ENCODE data around the gene PLGRKT. TPM values are rescaled to one million over a fixed set of nuclear protein-coding genes. Genes with fewer than 3 reads are reported as not detected.
"Not testable (repeated sequence)": the region's sequence is repeated elsewhere in the genome, so short reads cannot be mapped to it uniquely, and the experiment has no call there.

Gene PLGRKT
- total RNA-seq, 4 donors from 2014 or later, result 2.9 to 24.6 (median 13.1) TPM

DNA sequence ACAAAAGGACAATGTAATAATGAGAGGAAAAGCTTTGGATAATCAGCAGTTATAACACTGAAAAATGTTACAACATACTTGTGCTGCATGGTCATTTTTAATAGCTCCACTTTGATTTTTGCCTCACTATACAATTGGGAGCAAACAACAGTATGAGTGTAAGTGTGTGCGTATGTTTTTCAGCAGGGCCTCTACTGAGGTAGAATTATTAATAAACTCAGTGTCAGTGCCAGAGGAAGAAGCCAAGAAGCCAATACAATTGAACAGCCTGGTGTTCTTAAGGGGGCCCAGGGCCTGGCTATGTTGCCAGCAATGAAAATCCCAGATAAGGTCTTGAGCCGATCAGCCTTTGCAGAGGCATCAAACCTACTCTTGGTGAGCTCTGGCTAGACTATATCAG is 81.9 kb downstream of the PLGRKT start:
- no peaks in the 10 kb centered on the region for H3K36me3 ChIP-seq
- no peaks in the 10 kb centered on the region for H3K27me3 ChIP-seq
- no peak overlapping the region for H3K4me3 ChIP-seq
- no peak overlapping the region for H3K27ac ChIP-seq
- H3K9me3 ChIP-seq, result no peaks in the 10 kb centered on the region
- intact Hi-C loops (cut with DNase I; ENCODE audit: low total_unique reads), result no loop called here
- no peak for DNase-seq
- H3K4me1 ChIP-seq, result no peaks in the 10 kb centered on the region
- TF ChIP-seq, protein P1, sequence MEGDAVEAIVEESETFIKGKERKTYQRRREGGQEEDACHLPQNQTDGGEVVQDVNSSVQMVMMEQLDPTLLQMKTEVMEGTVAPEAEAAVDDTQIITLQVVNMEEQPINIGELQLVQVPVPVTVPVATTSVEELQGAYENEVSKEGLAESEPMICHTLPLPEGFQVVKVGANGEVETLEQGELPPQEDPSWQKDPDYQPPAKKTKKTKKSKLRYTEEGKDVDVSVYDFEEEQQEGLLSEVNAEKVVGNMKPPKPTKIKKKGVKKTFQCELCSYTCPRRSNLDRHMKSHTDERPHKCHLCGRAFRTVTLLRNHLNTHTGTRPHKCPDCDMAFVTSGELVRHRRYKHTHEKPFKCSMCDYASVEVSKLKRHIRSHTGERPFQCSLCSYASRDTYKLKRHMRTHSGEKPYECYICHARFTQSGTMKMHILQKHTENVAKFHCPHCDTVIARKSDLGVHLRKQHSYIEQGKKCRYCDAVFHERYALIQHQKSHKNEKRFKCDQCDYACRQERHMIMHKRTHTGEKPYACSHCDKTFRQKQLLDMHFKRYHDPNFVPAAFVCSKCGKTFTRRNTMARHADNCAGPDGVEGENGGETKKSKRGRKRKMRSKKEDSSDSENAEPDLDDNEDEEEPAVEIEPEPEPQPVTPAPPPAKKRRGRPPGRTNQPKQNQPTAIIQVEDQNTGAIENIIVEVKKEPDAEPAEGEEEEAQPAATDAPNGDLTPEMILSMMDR (IDR thresholded peaks at IDR 0.05), result no peak
- TF ChIP-seq POLR2A (IDR thresholded peaks at IDR 0.05), result no peak

DNA sequence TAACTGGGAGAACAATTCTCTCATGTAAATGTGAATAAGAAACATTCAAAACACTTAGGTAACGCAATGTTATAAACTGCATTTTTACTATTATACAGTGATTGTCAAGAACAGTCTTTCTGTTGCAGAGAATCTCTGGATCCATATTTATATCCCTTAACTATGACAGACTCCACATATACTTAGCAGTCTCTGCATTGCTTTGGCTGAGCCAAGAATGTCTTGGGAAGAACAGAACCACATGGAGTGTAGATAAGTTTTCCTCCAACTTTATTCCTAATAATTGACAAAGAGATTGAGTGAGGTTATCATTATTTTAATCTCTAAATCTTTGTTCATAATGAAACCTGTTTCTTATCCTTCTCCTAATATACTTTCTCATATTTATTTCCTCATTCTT is 82.5 kb downstream of the PLGRKT start:
- Histone ChIP-seq H3K27ac (no peak overlapping the region), H3K36me3 (no peaks in the 10 kb centered on the region), H3K4me1 (no peaks in the 10 kb centered on the region), H3K4me3 (no peak overlapping the region), H3K9me3 (no peaks in the 10 kb centered on the region), H3K27me3 (no peaks in the 10 kb centered on the region)
- intact Hi-C loops (cut with DNase I; ENCODE audit: low total_unique reads), result no loop called here
- DNase-seq, result no peak
- no peak for TF ChIP-seq POLR2A (IDR thresholded peaks at IDR 0.05)
- TF ChIP-seq, protein P1 (IDR thresholded peaks at IDR 0.05), result no peak

DNA sequence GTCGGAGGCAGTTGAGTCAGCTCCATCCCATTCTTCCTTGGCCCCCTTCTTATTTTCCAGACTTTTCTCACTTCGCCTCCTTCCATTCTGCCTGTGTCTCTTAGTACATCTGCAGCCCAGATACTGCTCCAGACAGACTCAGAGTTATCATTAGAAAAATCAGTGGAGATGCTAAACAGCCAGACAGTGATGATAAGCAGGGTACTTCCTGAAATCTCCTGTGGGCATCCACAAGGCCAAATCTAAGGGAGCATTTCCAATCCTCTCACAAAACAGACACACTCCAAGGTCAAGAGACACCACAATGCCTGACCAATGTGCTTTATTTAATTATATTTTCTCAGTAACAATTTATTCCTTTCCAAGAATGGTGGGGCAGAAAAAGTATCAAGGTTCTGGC is 83.5 kb downstream of the PLGRKT start:
- no peaks in the 10 kb centered on the region for H3K27me3 ChIP-seq
- no peak overlapping the region for H3K27ac ChIP-seq
- H3K36me3 ChIP-seq, result no peaks in the 10 kb centered on the region
- no peak overlapping the region for H3K4me3 ChIP-seq
- no peaks in the 10 kb centered on the region for H3K4me1 ChIP-seq
- TF ChIP-seq POLR2A (IDR thresholded peaks at IDR 0.05), result no peak
- TF ChIP-seq, protein P1 (IDR thresholded peaks at IDR 0.05), result no peak
- no peaks in the 10 kb centered on the region for H3K9me3 ChIP-seq
- no peak for DNase-seq
- intact Hi-C loops (cut with DNase I; ENCODE audit: low total_unique reads), result no loop called here

DNA sequence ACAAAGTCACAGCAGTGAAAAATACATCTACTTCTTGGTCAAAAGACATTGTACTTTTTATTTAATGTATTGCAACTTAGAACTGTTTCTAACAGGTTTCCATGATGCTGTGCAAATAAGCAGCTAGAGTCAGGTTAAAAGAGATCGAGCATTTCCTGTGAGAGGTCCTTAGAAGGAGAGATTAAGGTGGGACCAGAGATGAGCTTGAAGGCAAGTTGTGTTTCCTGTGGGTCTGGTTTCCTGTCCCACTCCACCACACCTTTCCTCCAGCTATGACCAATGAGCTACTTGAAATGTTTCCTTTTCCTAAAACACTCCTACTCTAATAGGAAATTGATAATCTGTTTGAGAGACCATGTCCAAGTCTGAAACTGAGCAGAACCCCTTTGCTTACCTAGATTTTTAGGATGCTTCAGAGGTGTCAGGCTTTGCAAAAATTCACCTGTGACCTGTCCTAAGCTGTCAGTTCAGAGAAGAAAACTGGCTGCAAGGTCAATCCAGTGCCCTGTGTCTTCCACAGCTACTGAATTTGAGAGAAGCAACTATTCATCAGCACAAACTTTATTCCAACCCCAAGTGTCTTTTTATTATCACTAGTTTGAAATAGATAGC is 85.0 kb downstream of the PLGRKT start:
- no peak for TF ChIP-seq POLR2A (IDR thresholded peaks at IDR 0.05)
- TF ChIP-seq, protein P1 (IDR thresholded peaks at IDR 0.05), result no peak
- Histone ChIP-seq H3K27me3 (no peaks in the 10 kb centered on the region), H3K4me3 (no peak overlapping the region), H3K36me3 (no peaks in the 10 kb centered on the region), H3K27ac (no peak overlapping the region), H3K4me1 (no peaks in the 10 kb centered on the region), H3K9me3 (no peaks in the 10 kb centered on the region)
- DNase-seq, result no peak
- intact Hi-C loops (cut with DNase I; ENCODE audit: low total_unique reads), result no loop called here

DNA sequence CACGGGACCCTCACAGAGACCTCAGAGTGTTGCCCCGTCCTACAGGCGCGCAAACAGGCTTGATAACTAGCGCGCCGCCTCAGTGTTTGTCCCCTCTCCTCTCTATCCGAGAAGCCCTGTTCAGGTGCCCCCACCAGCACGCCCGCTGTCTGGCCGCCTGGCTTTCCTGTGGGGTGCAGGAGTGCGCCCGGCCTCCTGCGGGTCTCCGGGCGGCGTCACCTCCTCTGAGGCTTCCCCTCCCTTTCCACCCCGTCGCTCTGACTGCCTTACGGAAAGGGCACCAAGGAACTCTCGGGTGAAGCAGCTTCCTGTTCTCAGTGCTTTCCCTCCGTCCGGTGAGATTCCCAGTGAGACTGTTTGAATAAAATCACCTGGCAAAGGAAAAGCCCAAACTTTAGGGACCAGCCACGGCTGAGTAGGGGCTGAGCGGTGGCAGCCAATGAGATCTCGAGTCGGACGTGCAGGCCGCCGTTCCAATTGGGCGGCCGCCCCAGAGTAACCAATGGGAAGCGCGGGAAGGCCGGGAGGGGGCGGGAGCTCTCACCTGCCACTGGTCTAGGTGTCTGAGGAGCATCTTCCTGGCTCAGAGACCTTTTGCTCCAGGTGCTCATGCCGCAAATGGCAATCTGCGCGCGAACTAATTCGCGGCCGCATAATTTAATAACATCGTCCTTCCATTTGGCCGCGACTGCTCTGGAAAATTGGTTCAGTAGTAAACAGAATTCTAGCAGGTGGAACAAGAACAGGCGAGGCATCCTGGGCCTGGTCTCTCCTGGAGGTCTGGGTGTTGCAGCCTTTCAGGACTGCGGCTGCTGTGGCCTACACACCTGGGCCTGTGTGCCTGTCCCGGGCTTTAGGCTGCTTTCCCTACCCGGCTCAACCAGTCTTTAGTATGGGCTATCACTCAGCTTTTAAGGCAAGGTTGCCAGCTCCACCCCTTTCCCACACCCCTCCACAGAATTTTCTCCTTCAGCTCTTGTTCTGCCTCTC is 98.4 kb downstream of the PLGRKT start, which contains the start of gene RLN1:
Gene RLN1 (minus strand): TSS at position 885 of the 990 bp plus-strand sequence. CDS start 130 bp downstream, at position 755.
- not testable (repeated sequence) for H3K27ac ChIP-seq, H3K4me3 ChIP-seq, DNase-seq

More for the DNA sequence above, 98.4 kb downstream of the PLGRKT start, which contains the start of gene RLN1:
- intact Hi-C loops (cut with DNase I; ENCODE audit: low total_unique reads); H3K4me1 ChIP-seq; H3K36me3 ChIP-seq; H3K27me3 ChIP-seq; H3K9me3 ChIP-seq: not testable (repeated sequence)

Measured in uterus (tissue), 4 donors.